Renal cortical epithelial cell (primary cell): ENCODE measurements around the gene CDH24. TPM values are rescaled to one million over a fixed set of nuclear protein-coding genes. Genes with fewer than 3 reads are reported as not detected.

Experiments used
- total RNA-seq: library from RNA; depleted of rRNA; stranded (reverse); fragments of >200 nt; gene quantifications from 2 replicates; pipeline ENCODE4 v1.2.3, GENCODE V29; 2014

The CDH24 gene
- total RNA-seq, 1 donor from 2014 or later = 6.1 TPM

Other genes starting within 250 kb of the CDH24 start
- gene SLC7A7, start 242.1 kb downstream of the CDH24 start, total RNA-seq = 12.7 and 18.4 TPM in 2 replicates
- 17.1 and 61.1 TPM in 2 replicates for gene MRPL52, start 227.6 kb downstream of the CDH24 start, total RNA-seq
- gene MMP14, start 220.9 kb downstream of the CDH24 start, total RNA-seq = 180 and 295 TPM in 2 replicates
- 71.9 and 268 TPM in 2 replicates for gene LRP10, start 185.8 kb downstream of the CDH24 start, total RNA-seq
- under 0.01 and 0.20 TPM in 2 replicates for gene REM2, start 174.3 kb downstream of the CDH24 start, total RNA-seq
- 127 and 148 TPM in 2 replicates for gene RBM23, start 138.4 kb downstream of the CDH24 start, total RNA-seq
- 74.3 and 78.0 TPM in 2 replicates for gene PRMT5, start 128.1 kb downstream of the CDH24 start, total RNA-seq
- 17.2 and 36.8 TPM in 2 replicates for gene HAUS4, start 100.4 kb downstream of the CDH24 start, total RNA-seq
- 161 and 189 TPM in 2 replicates for gene AJUBA, start 75.0 kb downstream of the CDH24 start, total RNA-seq
- gene C14orf93, start 47.4 kb downstream of the CDH24 start, total RNA-seq = 6.3 and 16.2 TPM in 2 replicates
- gene PSMB5, start 22.6 kb downstream of the CDH24 start, total RNA-seq = 167 and 251 TPM in 2 replicates
- not detected in 2 replicates for gene PSMB11, start 15.3 kb downstream of the CDH24 start, total RNA-seq
- 34.0 and 103 TPM in 2 replicates for gene ACIN1, start 37.6 kb upstream of the CDH24 start, total RNA-seq
- 61.6 and 71.0 TPM in 2 replicates for gene C14orf119, start 38.0 kb upstream of the CDH24 start, total RNA-seq
- not detected in 2 replicates for gene CIROP, start 47.5 kb upstream of the CDH24 start, total RNA-seq
- gene CEBPE, start 61.7 kb upstream of the CDH24 start, total RNA-seq = not detected in 2 replicates
- gene SLC7A8, start 126.1 kb upstream of the CDH24 start, total RNA-seq = under 0.01 and 1.1 TPM in 2 replicates
- 0.35 TPM in 1 of 2 replicates, not detected in the other for gene RNF212B, start 180.4 kb upstream of the CDH24 start, total RNA-seq
- gene HOMEZ, start 228.6 kb upstream of the CDH24 start, total RNA-seq = 7.8 and 15.0 TPM in 2 replicates
- gene PPP1R3E, start 245.3 kb upstream of the CDH24 start, total RNA-seq = 1.9 TPM in 2 replicates
- 10.2 and 14.7 TPM in 2 replicates for gene BCL2L2, start 249.3 kb upstream of the CDH24 start, total RNA-seq